ENCODE data around the gene IYD.

The IYD gene

GRCh38 chr6:150325066-150325772 lies 43.6 kb upstream of the IYD start:
- H3K27me3 ChIP-seq (ENCODE audit: insufficient read depth, low read length, poor library complexity, severe bottlenecking) = no peaks in the 10 kb centered on the region
- no peaks in the 10 kb centered on the region for H3K9me3 ChIP-seq (ENCODE audit: insufficient read depth, low read depth, low read length)
- H3K79me2 ChIP-seq (ENCODE audit: insufficient read depth, low read length) = no peaks in the 10 kb centered on the region
- H2AFZ ChIP-seq (ENCODE audit: low read length) = peak overlapping the region; percentile 53
- H3F3A ChIP-seq (ENCODE audit: low read depth) = no peaks in the 10 kb centered on the region
- H3K4me2 ChIP-seq (ENCODE audit: low read depth, low read length, poor library complexity, severe bottlenecking) = peak overlapping the region; percentile 18
- no peaks in the 10 kb centered on the region for H4K20me1 ChIP-seq (ENCODE audit: insufficient read depth, low read length, poor library complexity, severe bottlenecking)
- H3K9ac ChIP-seq (ENCODE audit: low read depth, low read length, poor library complexity, severe bottlenecking) = peak overlapping the region; percentile 5
- H3K36me3 ChIP-seq (ENCODE audit: insufficient read depth, low read length) = no peaks in the 10 kb centered on the region
- no peak overlapping the region for H3K4me3 ChIP-seq (ENCODE audit: low read length, poor library complexity, severe bottlenecking)
- H3K9me2 ChIP-seq (replicated peaks; ENCODE audit: low read depth, low read length) = no peaks in the 10 kb centered on the region
- TF ChIP-seq CTCF (conservative IDR thresholded peaks at IDR 0.05; ENCODE audit: low read length) = no peak
- no peak for TF ChIP-seq EZH2phosphoT487 (IDR thresholded peaks at IDR 0.05; ENCODE audit: borderline replicate concordance)
- peaks cover 17% of the 10 kb centered on the region for H3K4me1 ChIP-seq (ENCODE audit: insufficient read depth, low read length, poor library complexity, severe bottlenecking)

- Histone ChIP-seq H3K9me3 (ENCODE audit: insufficient read depth, low read depth, low read length) (no peaks in the 10 kb centered on the region), H3K4me1 (ENCODE audit: insufficient read depth, low read length, poor library complexity, severe bottlenecking) (peaks cover 17% of the 10 kb centered on the region), H3K4me3 (ENCODE audit: low read length, poor library complexity, severe bottlenecking) (no peak overlapping the region), H3K9ac (ENCODE audit: low read depth, low read length, poor library complexity, severe bottlenecking) (no peak overlapping the region), H3K9me2 (replicated peaks; ENCODE audit: low read depth, low read length) (no peaks in the 10 kb centered on the region), H3F3A (ENCODE audit: low read depth) (no peaks in the 10 kb centered on the region), H3K4me2 (ENCODE audit: low read depth, low read length, poor library complexity, severe bottlenecking) (no peak overlapping the region), H3K27me3 (ENCODE audit: insufficient read depth, low read length, poor library complexity, severe bottlenecking) (no peaks in the 10 kb centered on the region), H2AFZ (ENCODE audit: low read length) (no peak overlapping the region), H3K79me2 (ENCODE audit: insufficient read depth, low read length) (no peaks in the 10 kb centered on the region), H3K36me3 (ENCODE audit: insufficient read depth, low read length) (no peaks in the 10 kb centered on the region), H4K20me1 (ENCODE audit: insufficient read depth, low read length, poor library complexity, severe bottlenecking) (no peaks in the 10 kb centered on the region)
- TF ChIP-seq CTCF (conservative IDR thresholded peaks at IDR 0.05; ENCODE audit: low read length) (no peak), EZH2phosphoT487 (IDR thresholded peaks at IDR 0.05; ENCODE audit: borderline replicate concordance) (no peak)
Measured at GRCh38 chr6:150327117-150327774, 41.6 kb upstream of the IYD start.

- no peak overlapping the region for H3K4me3 ChIP-seq (ENCODE audit: low read length, poor library complexity, severe bottlenecking)
- no peaks in the 10 kb centered on the region for H3K36me3 ChIP-seq (ENCODE audit: insufficient read depth, low read length)
- H3K9me3 ChIP-seq (ENCODE audit: insufficient read depth, low read depth, low read length) = no peaks in the 10 kb centered on the region
- no peaks in the 10 kb centered on the region for H3K27me3 ChIP-seq (ENCODE audit: insufficient read depth, low read length, poor library complexity, severe bottlenecking)
- no peaks in the 10 kb centered on the region for H3F3A ChIP-seq (ENCODE audit: low read depth)
- no peaks in the 10 kb centered on the region for H4K20me1 ChIP-seq (ENCODE audit: insufficient read depth, low read length, poor library complexity, severe bottlenecking)
- no peaks in the 10 kb centered on the region for H3K9me2 ChIP-seq (replicated peaks; ENCODE audit: low read depth, low read length)
- no peaks in the 10 kb centered on the region for H3K79me2 ChIP-seq (ENCODE audit: insufficient read depth, low read length)
- no peak overlapping the region for H3K4me2 ChIP-seq (ENCODE audit: low read depth, low read length, poor library complexity, severe bottlenecking)
- no peak for TF ChIP-seq CTCF (conservative IDR thresholded peaks at IDR 0.05; ENCODE audit: low read length)
- peaks cover 16% of the 10 kb centered on the region for H3K4me1 ChIP-seq (ENCODE audit: insufficient read depth, low read length, poor library complexity, severe bottlenecking)
- no peak overlapping the region for H3K9ac ChIP-seq (ENCODE audit: low read depth, low read length, poor library complexity, severe bottlenecking)
- H2AFZ ChIP-seq (ENCODE audit: low read length) = no peak overlapping the region
Measured at GRCh38 chr6:150328744-150329405, 39.9 kb upstream of the IYD start.

Measured in Loucy (cell line).